Peyer's patch (tissue), 4 donors: Measurements from ENCODE around the gene TRABD2A. TPM values are rescaled to one million over a fixed set of nuclear protein-coding genes. Genes with fewer than 3 reads are reported as not detected.
A peak's percentile ranks its signal among the peaks of the same experiment; 100 is the strongest.
"Not testable (repeated sequence)": the region's sequence is repeated elsewhere in the genome, so short reads cannot be mapped to it uniquely, and the experiment has no call there.

ENCODE experiments used
- DNase-seq, 3 donors: peaks; one replicate each; pipeline ENCODE4 v3.0.0-alpha.2; 2017 to 2019
- H3K27ac ChIP-seq, 4 donors: fragments of 200-600 bp; sonication (generic); one replicate each; pipeline ENCODE4 v1.5.1; 2016 to 2019
- H3K27me3 ChIP-seq, 2 donors: fragments of 200-600 bp; sonication (generic); one replicate each; pipeline ENCODE4 v1.5.1; 2019
- H3K36me3 ChIP-seq, 3 donors: fragments of 200-600 bp; sonication (generic); one replicate each; pipeline ENCODE4 v1.5.1; 2016 to 2019
- H3K4me1 ChIP-seq, 4 donors: fragments of 200-600 bp; sonication (generic); one replicate each; pipeline ENCODE4 v1.5.1; 2016 to 2019
- H3K4me3 ChIP-seq, 4 donors: fragments of 200-600 bp; sonication (generic); 1 replicate in 3 of 4; 2 replicates in 1 of 4; pipeline ENCODE4 v1.5.1; 2016 to 2019; ENCODE audit warnings: mild to moderate bottlenecking in 1 of 4
- H3K9me3 ChIP-seq, 4 donors: fragments of 200-600 bp; sonication (generic); one replicate each; pipeline ENCODE4 v1.5.1; 2016 to 2019; ENCODE audit warnings: mild to moderate bottlenecking in 1 of 4
- POLR2A ChIP-seq, 2 donors: fragments of 450-650 bp; IDR thresholded peaks; one replicate each; pipeline ENCODE4 v1.5.1; 2017; ENCODE audit warnings: antibody characterized with exemption in 2 of 2, mild to moderate bottlenecking in 2 of 2, moderate library complexity in 2 of 2
- total RNA-seq, 4 donors: library from RNA; depleted of rRNA; stranded (reverse); fragments of >200 nt; gene quantifications; one replicate each; pipeline ENCODE4 v1.1.0, GENCODE V29; 2016
- TF ChIP-seq, protein P1 (sequence below), 6 experiments: fragments of 450-650 bp in 4 of 6; fragments of 200-600 bp in 2 of 6; sonication (generic) in 1 of 6; IDR thresholded peaks; one replicate each; pipeline ENCODE4 v1.5.1; 2017 to 2019; ENCODE audit warnings: antibody characterized with exemption in 6 of 6, mild to moderate bottlenecking in 3 of 6, moderate library complexity in 1 of 6

Gene TRABD2A
- total RNA-seq, 4 donors from 2014 or later: 32.2 to 85.4 (median 55.0) TPM

DNA sequence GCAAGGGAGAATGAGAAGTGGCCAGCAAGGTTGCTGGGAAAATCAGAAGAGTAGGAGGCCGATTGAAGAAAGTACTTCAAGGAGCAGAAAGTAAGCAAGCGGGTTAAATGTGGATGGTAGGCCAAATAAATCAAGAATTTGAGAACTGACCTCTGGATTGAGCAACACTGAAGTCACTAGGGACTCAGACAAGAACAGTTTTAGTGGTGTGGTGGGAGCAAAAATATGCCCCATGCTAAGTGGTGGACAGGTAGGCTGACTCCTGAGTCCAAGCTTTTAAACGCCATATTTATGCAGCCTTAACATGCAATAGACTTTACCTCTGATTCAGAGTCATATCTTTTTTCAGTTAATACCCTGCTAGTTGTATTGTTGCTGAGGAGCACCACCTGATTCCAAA, 4.5 kb downstream of the TRABD2A start:
- Histone ChIP-seq H3K4me1 (peaks cover 0 to 9% (median 0%) of the 10 kb centered on the region in 4 donors), H3K9me3 (no peaks in the 10 kb centered on the region), H3K27ac (no peak overlapping the region), H3K36me3 (no peaks in the 10 kb centered on the region), H3K4me3 (no peak overlapping the region), H3K27me3 (peaks cover 0 to 7% of the 10 kb centered on the region in 2 donors)
- DNase-seq: no peak
- TF ChIP-seq POLR2A (IDR thresholded peaks at IDR 0.05): no peak
- TF ChIP-seq, protein P1, sequence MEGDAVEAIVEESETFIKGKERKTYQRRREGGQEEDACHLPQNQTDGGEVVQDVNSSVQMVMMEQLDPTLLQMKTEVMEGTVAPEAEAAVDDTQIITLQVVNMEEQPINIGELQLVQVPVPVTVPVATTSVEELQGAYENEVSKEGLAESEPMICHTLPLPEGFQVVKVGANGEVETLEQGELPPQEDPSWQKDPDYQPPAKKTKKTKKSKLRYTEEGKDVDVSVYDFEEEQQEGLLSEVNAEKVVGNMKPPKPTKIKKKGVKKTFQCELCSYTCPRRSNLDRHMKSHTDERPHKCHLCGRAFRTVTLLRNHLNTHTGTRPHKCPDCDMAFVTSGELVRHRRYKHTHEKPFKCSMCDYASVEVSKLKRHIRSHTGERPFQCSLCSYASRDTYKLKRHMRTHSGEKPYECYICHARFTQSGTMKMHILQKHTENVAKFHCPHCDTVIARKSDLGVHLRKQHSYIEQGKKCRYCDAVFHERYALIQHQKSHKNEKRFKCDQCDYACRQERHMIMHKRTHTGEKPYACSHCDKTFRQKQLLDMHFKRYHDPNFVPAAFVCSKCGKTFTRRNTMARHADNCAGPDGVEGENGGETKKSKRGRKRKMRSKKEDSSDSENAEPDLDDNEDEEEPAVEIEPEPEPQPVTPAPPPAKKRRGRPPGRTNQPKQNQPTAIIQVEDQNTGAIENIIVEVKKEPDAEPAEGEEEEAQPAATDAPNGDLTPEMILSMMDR (IDR thresholded peaks at IDR 0.05): no peak

GRCh38 chr2:84875619-84876018, 5.3 kb downstream of the TRABD2A start:
- not testable (repeated sequence) for H3K36me3 ChIP-seq, H3K9me3 ChIP-seq, H3K4me1 ChIP-seq, H3K27me3 ChIP-seq, DNase-seq, H3K4me3 ChIP-seq, H3K27ac ChIP-seq

DNA sequence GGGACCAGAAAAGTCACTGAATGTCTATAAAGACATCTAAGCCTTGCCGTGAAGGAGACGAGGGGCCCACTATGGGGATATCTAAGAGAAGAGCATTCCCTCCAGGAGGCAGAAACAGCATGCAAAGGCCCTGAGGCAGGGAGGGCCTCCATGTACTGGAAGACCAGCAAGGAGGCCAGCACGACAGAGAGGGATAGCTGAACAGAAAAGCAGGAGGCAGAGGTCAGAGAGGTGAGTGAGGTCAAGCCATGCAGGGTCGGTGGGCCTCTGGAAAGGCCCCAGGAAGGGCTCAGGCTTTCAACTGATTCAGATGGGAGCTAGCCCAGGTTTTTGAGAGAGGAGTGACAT, 5.7 kb downstream of the TRABD2A start:
- H3K4me3 ChIP-seq: no peak overlapping the region
- H3K27ac ChIP-seq: no peak overlapping the region
- H3K9me3 ChIP-seq: no peaks in the 10 kb centered on the region
- TF ChIP-seq POLR2A (IDR thresholded peaks at IDR 0.05): no peak
- TF ChIP-seq, protein P1 (IDR thresholded peaks at IDR 0.05): no peak
- no peaks in the 10 kb centered on the region for H3K27me3 ChIP-seq
- no peaks in the 10 kb centered on the region for H3K4me1 ChIP-seq
- DNase-seq: no peak
- H3K36me3 ChIP-seq: no peaks in the 10 kb centered on the region

DNA sequence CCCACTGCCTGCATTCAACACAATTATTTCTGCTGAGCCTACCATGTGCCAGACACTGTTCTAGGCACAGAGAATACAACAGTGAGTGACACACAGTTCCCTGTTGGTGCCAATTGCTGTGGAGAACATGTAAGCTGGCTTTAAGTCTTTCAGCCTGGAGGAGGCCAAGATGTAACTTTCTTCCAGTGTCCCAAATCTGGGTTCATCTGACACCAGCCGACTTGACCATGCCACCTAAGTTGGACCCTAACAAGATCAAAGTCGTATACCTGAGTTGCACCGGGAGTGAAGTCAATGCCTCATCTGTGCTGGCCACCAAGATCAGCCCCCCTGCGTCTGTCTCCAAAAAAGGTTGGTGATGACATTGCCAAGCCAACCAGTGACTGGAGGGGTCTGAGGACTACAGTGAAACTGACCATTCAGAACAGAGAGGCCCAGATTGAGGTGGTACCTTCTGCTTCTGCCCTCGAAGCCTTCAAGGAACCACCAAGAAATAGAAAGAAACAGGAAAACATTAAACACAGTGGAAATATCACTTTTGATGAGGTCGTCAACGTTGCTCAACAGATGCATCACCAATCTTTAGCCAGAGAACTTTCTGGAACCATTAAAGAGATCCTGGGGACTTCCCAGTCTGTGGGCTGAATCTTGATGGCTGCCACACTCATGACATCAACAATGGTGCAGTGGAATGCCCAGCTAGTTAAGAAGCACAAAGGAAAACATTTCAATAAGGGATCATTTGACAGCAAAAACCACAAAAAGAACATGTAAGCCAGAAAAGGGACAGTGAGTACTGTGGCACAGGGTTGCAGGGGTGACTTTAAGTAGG, 6.3 kb downstream of the TRABD2A start:
- Histone ChIP-seq H3K27me3 (no peaks in the 10 kb centered on the region), H3K36me3 (no peaks in the 10 kb centered on the region), H3K4me3 (no peak overlapping the region), H3K9me3 (no peaks in the 10 kb centered on the region), H3K27ac (no peak overlapping the region), H3K4me1 (no peaks in the 10 kb centered on the region)
- DNase-seq: no peak
- no peak for TF ChIP-seq POLR2A (IDR thresholded peaks at IDR 0.05)
- TF ChIP-seq, protein P1 (IDR thresholded peaks at IDR 0.05): no peak

DNA sequence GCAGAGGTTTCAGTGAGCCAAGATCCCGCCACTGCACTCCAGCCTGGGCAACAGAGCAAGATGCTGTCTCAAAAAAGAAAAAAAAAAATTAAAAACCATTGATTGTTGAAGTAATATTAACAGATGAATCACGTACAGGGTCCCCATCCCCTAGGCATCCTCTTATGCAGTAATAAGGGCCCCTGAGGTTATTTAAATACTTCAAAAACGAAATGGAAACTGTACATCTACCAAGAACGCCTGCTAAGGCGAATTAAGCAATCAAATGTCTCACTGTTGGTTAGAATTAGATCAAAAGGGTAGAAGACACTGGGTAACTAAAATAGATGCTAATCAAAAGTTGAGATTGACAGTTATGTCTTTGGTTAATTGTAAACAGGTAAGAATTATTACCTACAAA, 7.5 kb downstream of the TRABD2A start:
- no peak for TF ChIP-seq POLR2A (IDR thresholded peaks at IDR 0.05)
- TF ChIP-seq, protein P1 (IDR thresholded peaks at IDR 0.05): no peak
- Histone ChIP-seq H3K36me3 (no peaks in the 10 kb centered on the region), H3K27ac (no peak overlapping the region), H3K4me1 (no peaks in the 10 kb centered on the region), H3K9me3 (no peaks in the 10 kb centered on the region), H3K27me3 (no peaks in the 10 kb centered on the region), H3K4me3 (no peak overlapping the region)
- no peak for DNase-seq

DNA sequence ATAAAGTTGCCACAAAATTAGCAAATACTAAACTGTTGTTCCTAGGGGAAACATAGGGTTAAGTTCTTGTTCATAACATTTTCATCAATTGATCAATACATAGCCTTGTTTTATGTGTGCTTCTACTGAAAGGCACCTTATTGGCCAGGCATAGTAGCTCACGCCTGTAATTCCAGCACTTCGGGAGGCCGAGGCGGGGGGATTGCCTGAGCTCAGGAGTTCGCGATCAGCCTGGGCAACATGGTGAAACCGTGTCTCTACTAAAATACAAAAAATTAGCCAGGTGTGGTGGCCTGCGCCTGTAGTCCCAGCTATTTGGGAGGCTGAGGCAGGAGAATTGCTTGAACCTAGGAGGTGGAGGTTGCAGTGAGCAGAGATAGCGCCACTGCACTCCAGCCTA, 8.2 kb downstream of the TRABD2A start:
- H3K36me3 ChIP-seq, H3K9me3 ChIP-seq, H3K27ac ChIP-seq, H3K27me3 ChIP-seq, H3K4me3 ChIP-seq, DNase-seq, H3K4me1 ChIP-seq: not testable (repeated sequence)

DNA sequence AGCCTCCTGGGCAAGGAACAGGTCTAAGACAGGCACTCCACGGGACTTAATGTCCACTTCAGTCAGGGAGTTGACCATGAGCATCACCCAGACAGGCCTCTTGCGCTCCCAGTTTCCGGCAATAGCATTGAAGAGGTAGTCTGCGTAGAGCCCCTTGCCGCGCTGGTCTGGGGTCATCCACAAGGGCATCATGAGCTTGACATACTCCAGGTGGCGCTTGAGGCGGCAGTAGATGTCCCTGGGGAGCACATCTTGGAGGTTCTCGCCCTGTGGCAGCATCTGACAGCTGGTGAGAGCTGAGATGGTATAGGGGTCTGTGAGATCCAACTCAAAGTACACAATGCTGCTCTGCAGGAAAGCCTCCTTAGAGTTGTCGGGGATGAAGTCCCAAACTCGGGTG, 10.6 kb downstream of the TRABD2A start:
- no peak overlapping the region for H3K4me3 ChIP-seq
- no peaks in the 10 kb centered on the region for H3K9me3 ChIP-seq
- no peak for TF ChIP-seq POLR2A (IDR thresholded peaks at IDR 0.05)
- TF ChIP-seq, protein P1 (IDR thresholded peaks at IDR 0.05): peak in 1 of 6 experiments; percentile 14
- no peaks in the 10 kb centered on the region for H3K4me1 ChIP-seq
- no peak overlapping the region for H3K27ac ChIP-seq
- DNase-seq: peak in 2 of 3 donors; percentile 38 to 58
- H3K36me3 ChIP-seq: no peaks in the 10 kb centered on the region
- no peaks in the 10 kb centered on the region for H3K27me3 ChIP-seq

GRCh38 chr2:84868327-84868726, 12.6 kb downstream of the TRABD2A start:
- not testable (repeated sequence) for DNase-seq, H3K27me3 ChIP-seq, H3K4me1 ChIP-seq, H3K9me3 ChIP-seq, H3K36me3 ChIP-seq, H3K27ac ChIP-seq, H3K4me3 ChIP-seq
